ENCODE data around the gene ARHGEF3.

Gene ARHGEF3

GRCh38 chr3:56801662-56802377 is at the start of gene ARHGEF3:
Gene ARHGEF3 (minus strand): TSS chr3:56801949. CDS start chr3:56801798, 151 bp downstream.
- TF ChIP-seq ZFX (IDR thresholded peaks at IDR 0.05) = no peak
- peak; percentile 74 for TF ChIP-seq CTCF (conservative IDR thresholded peaks at IDR 0.05)
- peak within 1 kb of the TSS; percentile 31 for H3K27ac ChIP-seq

- H3K27ac ChIP-seq = no peak overlapping the region
- TF ChIP-seq ZFX (IDR thresholded peaks at IDR 0.05) (no peak), CTCF (conservative IDR thresholded peaks at IDR 0.05) (no peak)
These were observed 47.9 kb upstream of the ARHGEF3 start for GRCh38 chr3:56849698-56850097.

- TF ChIP-seq CTCF (conservative IDR thresholded peaks at IDR 0.05) (no peak), ZFX (IDR thresholded peaks at IDR 0.05) (no peak)
- H3K27ac ChIP-seq = no peak overlapping the region
These were observed 43.8 kb upstream of the ARHGEF3 start for GRCh38 chr3:56845505-56845904.

GRCh38 chr3:56844536-56844935 is 42.8 kb upstream of the ARHGEF3 start:
- no peak overlapping the region for H3K27ac ChIP-seq
- TF ChIP-seq CTCF (conservative IDR thresholded peaks at IDR 0.05) (no peak), ZFX (IDR thresholded peaks at IDR 0.05) (no peak)

- H3K27ac ChIP-seq = no peak overlapping the region
- TF ChIP-seq ZFX (IDR thresholded peaks at IDR 0.05) (no peak), CTCF (conservative IDR thresholded peaks at IDR 0.05) (no peak)
These were observed 38.3 kb upstream of the ARHGEF3 start for GRCh38 chr3:56839784-56840715.

- TF ChIP-seq CTCF (conservative IDR thresholded peaks at IDR 0.05) = no peak
- no peak for TF ChIP-seq ZFX (IDR thresholded peaks at IDR 0.05)
- no peak overlapping the region for H3K27ac ChIP-seq
These were observed 36.7 kb upstream of the ARHGEF3 start for GRCh38 chr3:56838448-56838847.
